Thyroid gland (tissue), 4 donors: Measurements from ENCODE around the gene ATP1B2. TPM values are rescaled to one million over a fixed set of nuclear protein-coding genes. Genes with fewer than 3 reads are reported as not detected.

ENCODE experiments used
- DNase-seq, 2 donors: peaks; one replicate each; pipeline ENCODE4 v3.0.0-alpha.2; 2019
- H3K27ac ChIP-seq, 3 donors: fragments of 200-600 bp; sonication (generic); 1 replicate in 2 of 3; 2 replicates in 1 of 3; pipeline ENCODE4 v1.5.1; 2016 to 2019; ENCODE audit warnings: mild to moderate bottlenecking in 1 of 3, moderate library complexity in 1 of 3
- H3K27me3 ChIP-seq: fragments of 200-600 bp; sonication (generic); one replicate; pipeline ENCODE4 v1.5.1; 2019
- H3K36me3 ChIP-seq, 2 donors: fragments of 200-600 bp; sonication (generic); one replicate each; pipeline ENCODE4 v1.5.1; 2016 to 2019
- H3K4me1 ChIP-seq, 2 donors: fragments of 200-600 bp; sonication (generic); one replicate each; pipeline ENCODE4 v1.5.1; 2017 to 2019
- H3K4me3 ChIP-seq, 3 donors: fragments of 200-600 bp; sonication (generic); replicated peaks in 1 of 3; 1 replicate in 2 of 3; 2 replicates in 1 of 3; pipeline ENCODE4 v1.5.1; 2016; ENCODE audit warnings: mild to moderate bottlenecking in 1 of 3
- H3K9me3 ChIP-seq: fragments of 200-600 bp; sonication (generic); one replicate; pipeline ENCODE4 v1.5.1; 2017
- CTCF ChIP-seq, 6 experiments: fragments of 200-600 bp in 3 of 6; fragments of 450-650 bp in 3 of 6; sonication (generic) in 3 of 6; IDR thresholded peaks; one replicate each; pipeline ENCODE4 v1.5.1; 2016 to 2019; ENCODE audit warnings: antibody characterized with exemption in 6 of 6, mild to moderate bottlenecking in 2 of 6, inconsistent platforms in 1 of 6, moderate library complexity in 1 of 6
- POLR2A ChIP-seq, 2 donors: fragments of 450-650 bp; IDR thresholded peaks; one replicate each; pipeline ENCODE4 v1.6.1; 2017; ENCODE audit warnings: antibody characterized with exemption in 2 of 2, mild to moderate bottlenecking in 2 of 2, moderate library complexity in 1 of 2
- WGBS, 2 donors: methylation state at CpG; one replicate each; pipeline ENCODE4 v1.1.5; 2017; 5-methylcytosine and 5-hydroxymethylcytosine counted together
- intact Hi-C: fragments of 100-400 bp; cut with DNase I; formaldehyde crosslinking; loops from one replicate; pipeline ENCODE4 v1.15.1; 2023
- total RNA-seq, 4 donors: library from RNA; depleted of rRNA; stranded (reverse); fragments of >200 nt; gene quantifications; one replicate each; pipeline ENCODE4 v1.2.3, GENCODE V29; 2016

Gene ATP1B2
- total RNA-seq, 4 donors from 2014 or later: 0.40 to 1.7 (median 0.90) TPM

GRCh38 chr17:7627250-7628121, 23.2 kb upstream of the ATP1B2 start, which contains the start of gene SAT2:
Gene SAT2 (minus strand): TSS chr17:7627821. CDS start chr17:7627635, 186 bp downstream.
- 0 to 1% methylated on average over 43 to 44 of the region's 54 CpGs for WGBS, 2 donors
- no peaks in the 10 kb centered on the region for H3K36me3 ChIP-seq
- H3K4me3 ChIP-seq: peak within 1 kb of the TSS; percentile 68 to 91 (median 79)
- TF ChIP-seq POLR2A (IDR thresholded peaks at IDR 0.05) (peak; percentile 41 to 86), CTCF (IDR thresholded peaks at IDR 0.05) (no peak)
- peak; percentile 96 to 97 for DNase-seq
- intact Hi-C loops: no loop called here
- no peaks in the 10 kb centered on the region for H3K9me3 ChIP-seq
- H3K4me1 ChIP-seq: peaks cover 5 to 12% of the 10 kb centered on the region in 2 donors
- peak within 1 kb of the TSS; percentile 95 to 97 (median 95) for H3K27ac ChIP-seq
- no peaks in the 10 kb centered on the region for H3K27me3 ChIP-seq

GRCh38 chr17:7629939-7630571, 20.7 kb upstream of the ATP1B2 start, which contains the start of gene SHBG:
Gene SHBG (plus strand): TSS chr17:7630135. CDS start chr17:7630173, 38 bp downstream.
- H3K9me3 ChIP-seq: no peaks in the 10 kb centered on the region
- H3K4me1 ChIP-seq: peaks cover 5 to 12% of the 10 kb centered on the region in 2 donors
- no peaks in the 10 kb centered on the region for H3K27me3 ChIP-seq
- 75% methylated on average over 11 to 13 of the region's 13 CpGs for WGBS, 2 donors
- no peak within 1 kb of the TSS for H3K27ac ChIP-seq
- no peak within 1 kb of the TSS for H3K4me3 ChIP-seq
- no peaks in the 10 kb centered on the region for H3K36me3 ChIP-seq
- TF ChIP-seq CTCF (IDR thresholded peaks at IDR 0.05) (no peak), POLR2A (IDR thresholded peaks at IDR 0.05) (no peak)
- intact Hi-C loops: loop anchor here (5.0 kb wide), 1 partner anchor 57 kb away; the partner anchor contains the start of genes TP53 and WRAP53
- DNase-seq: no peak

GRCh38 chr17:7631398-7632380, 19.0 kb upstream of the ATP1B2 start:
- intact Hi-C loops: loop anchor here (5.0 kb wide), 1 partner anchor 56 kb away; the partner anchor contains the start of genes TP53 and WRAP53
- no peak overlapping the region for H3K27ac ChIP-seq
- H3K4me1 ChIP-seq: peaks cover 3 to 7% of the 10 kb centered on the region in 2 donors
- H3K4me3 ChIP-seq: no peak overlapping the region
- TF ChIP-seq CTCF (IDR thresholded peaks at IDR 0.05): no peak
- no peak for TF ChIP-seq POLR2A (IDR thresholded peaks at IDR 0.05)
- no peaks in the 10 kb centered on the region for H3K36me3 ChIP-seq
- H3K9me3 ChIP-seq: no peaks in the 10 kb centered on the region
- no peak for DNase-seq
- WGBS, 2 donors: 75 to 82% methylated on average over 10 to 11 of the region's 11 CpGs
- no peaks in the 10 kb centered on the region for H3K27me3 ChIP-seq

- TF ChIP-seq CTCF (IDR thresholded peaks at IDR 0.05): peak in 3 of 6 experiments; percentile 23 to 38 (median 38)
- TF ChIP-seq POLR2A (IDR thresholded peaks at IDR 0.05): no peak
- intact Hi-C loops: loop anchor here (5.0 kb wide), 1 partner anchor 55 kb away; the partner anchor contains the start of genes TP53 and WRAP53
- WGBS, 2 donors: 53 to 56% methylated on average over 6 of the region's 6 CpGs
These were observed 18.2 kb upstream of the ATP1B2 start for GRCh38 chr17:7632492-7632894.

More at GRCh38 chr17:7632492-7632894, 18.2 kb upstream of the ATP1B2 start:
- Histone ChIP-seq H3K4me3 (no peak overlapping the region), H3K4me1 (peaks cover 0 to 4% of the 10 kb centered on the region in 2 donors), H3K27ac (no peak overlapping the region), H3K9me3 (no peaks in the 10 kb centered on the region), H3K27me3 (no peaks in the 10 kb centered on the region), H3K36me3 (no peaks in the 10 kb centered on the region)
- DNase-seq: peak; percentile 15 to 27
